Stimulated activated CD4-positive, alpha-beta T cell treated with anti-CD3 and anti-CD28 coated beads, TNF-alpha, amount 100 ng/mL, for 4 hours (primary cell): Measurements from ENCODE around the gene CACNA1G.

Experiments used
- DNase-seq, 3 experiments: peaks; one replicate each; pipeline ENCODE4 v3.0.0-alpha.2; 2020; ENCODE audit warnings: low read depth in 3 of 3

The CACNA1G gene

DNA sequence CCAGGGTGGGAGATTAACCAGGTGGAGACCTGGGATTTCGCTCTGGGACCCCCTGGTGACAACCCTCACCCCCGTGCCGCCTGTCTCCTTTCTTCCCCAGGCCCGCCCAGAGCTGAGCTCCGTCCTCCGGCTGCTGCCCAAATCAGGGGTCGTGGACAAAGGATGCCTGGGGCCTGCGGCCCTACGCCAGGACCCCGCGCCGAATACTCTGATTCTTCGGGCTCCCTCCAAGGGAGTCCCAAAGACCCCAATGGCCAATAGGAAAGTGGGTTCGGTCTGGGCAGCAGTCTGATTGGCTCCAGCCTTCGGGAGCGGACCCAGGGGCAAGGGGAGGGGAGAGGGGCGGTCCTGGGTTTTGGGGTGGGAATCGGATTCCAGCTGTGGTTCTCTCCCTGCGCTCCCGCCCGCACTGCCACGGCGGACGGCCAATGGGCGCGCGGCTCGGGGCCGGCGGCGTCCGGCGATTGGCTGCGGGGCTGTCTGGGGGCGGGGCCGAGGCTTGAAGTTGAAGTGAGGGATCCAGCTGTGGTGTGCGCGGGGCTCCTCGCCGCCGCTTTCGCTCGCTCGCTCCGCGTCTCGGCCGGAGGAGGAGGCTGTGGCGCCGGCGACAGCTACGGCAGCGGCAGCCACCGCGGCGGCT is at the start of gene CACNA1G:
TSS of gene CACNA1G (plus strand) at position 531 of the 640 bp plus-strand sequence. CDS start 745 bp downstream, outside the sequence.
- DNase-seq: peak; percentile 76 to 77 (median 76)

DNA sequence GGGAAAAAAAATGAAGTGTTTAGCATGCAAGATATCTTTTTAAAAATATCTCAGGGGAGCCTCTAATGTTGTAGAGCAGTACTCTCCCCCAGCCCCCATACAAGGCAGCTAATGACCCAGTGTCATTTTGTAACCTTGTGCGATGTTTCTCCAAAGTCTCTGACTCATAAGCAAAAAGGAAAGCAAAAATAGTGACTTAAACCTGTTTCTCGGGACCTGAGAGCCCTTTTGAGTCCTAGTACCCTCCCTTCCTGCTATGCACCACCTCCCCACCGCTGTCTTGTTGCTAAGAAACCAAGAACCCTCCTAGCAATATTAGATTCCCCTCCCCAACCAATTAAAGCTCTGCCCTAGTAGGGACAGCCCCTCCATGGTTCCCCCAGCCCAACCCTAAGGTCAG is 49.5 kb upstream of the CACNA1G start:
- DNase-seq: no peak

DNA sequence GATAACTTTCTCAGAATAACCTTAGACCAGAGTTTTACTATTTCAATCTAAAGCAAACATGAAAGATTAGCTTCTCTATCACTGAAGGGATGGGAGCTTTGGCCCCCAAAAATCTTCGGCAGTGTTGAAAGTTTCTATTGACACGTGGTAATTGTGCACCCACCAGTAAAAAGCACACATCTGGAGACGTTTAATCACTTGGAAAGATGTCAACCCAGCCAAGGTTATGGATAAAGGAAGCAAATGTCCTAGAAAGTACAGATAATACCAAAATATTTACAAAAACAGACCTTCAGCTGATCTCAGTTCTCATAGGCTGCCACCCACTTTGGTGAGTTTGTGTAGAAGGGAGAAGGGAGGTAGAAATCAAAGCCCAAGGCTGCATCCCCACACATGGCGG is 47.0 kb upstream of the CACNA1G start:
- no peak for DNase-seq

DNA sequence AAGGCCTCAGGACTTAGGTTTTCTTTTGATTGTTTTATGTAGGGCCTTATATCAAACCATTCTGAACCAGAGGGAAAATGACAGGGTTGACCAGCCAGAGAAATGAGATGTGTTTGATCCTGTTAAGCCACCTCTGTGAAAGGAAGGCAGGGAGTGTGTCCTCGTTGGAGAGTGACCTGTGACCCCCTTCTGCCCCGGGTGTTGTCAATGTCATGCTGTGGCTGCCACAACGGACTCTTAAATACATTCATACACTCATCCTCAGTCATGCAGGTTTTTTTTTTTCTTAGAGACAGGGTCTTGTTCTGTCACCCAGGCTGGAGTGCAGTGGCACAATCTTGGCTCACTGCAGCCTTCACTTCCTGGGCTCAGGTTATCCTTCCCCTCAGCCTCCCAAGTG is 46.1 kb upstream of the CACNA1G start:
- no peak for DNase-seq

DNA sequence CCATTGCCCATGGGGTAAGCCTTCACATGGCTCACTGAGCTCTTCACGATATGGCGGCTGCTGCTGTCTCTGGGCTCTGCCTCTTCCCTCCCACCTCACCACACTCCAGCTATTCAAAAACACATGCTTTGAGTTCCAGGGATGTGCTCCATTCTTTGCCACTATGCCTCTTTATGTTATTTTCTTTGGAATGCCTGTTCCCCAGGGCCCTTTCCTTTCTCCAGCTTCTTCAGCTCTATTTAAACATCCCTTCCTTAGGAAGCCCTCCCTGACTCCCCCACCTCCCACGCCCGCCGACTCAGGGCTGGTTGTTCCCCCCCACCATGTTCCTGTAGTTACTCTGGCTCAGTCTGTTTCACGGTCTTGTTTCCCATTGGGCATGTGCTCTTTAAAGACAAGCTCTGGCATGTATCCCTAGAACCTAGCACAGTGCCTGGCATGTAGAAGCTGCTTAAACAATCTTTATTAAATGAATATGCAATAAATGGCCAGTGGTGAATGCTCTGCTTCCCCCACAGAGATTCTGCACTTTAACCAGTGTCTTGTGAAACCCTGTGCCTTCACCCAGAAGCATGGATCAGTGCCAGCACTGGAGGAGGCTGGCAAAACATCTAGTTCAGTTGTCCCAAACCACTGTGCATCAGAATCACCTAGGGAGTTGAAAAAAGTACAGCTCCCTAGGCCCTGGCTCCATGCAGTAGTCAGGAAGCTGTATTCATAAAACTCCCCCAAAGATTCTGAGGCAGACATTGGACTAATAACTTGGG is 45.4 kb upstream of the CACNA1G start:
- DNase-seq: no peak

DNA sequence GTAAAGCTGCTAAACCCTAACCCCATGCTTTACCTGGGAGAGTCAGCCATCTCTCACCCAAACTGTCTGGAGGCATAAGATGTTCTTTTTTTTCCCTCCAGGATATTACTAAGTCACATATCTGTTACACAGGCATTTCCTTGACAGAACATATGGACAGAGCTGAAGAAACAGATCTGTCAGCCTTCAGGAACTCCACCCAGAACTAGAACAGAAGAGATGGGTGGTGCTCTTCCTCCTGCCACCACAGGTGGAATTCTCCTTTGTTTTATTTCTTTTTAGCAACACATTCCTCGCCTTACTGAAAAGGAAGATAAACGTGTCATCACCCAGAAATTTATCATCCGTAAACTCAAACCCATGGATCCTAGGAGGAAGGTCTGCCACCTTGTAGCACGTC is 43.5 kb upstream of the CACNA1G start:
- DNase-seq: no peak

DNA sequence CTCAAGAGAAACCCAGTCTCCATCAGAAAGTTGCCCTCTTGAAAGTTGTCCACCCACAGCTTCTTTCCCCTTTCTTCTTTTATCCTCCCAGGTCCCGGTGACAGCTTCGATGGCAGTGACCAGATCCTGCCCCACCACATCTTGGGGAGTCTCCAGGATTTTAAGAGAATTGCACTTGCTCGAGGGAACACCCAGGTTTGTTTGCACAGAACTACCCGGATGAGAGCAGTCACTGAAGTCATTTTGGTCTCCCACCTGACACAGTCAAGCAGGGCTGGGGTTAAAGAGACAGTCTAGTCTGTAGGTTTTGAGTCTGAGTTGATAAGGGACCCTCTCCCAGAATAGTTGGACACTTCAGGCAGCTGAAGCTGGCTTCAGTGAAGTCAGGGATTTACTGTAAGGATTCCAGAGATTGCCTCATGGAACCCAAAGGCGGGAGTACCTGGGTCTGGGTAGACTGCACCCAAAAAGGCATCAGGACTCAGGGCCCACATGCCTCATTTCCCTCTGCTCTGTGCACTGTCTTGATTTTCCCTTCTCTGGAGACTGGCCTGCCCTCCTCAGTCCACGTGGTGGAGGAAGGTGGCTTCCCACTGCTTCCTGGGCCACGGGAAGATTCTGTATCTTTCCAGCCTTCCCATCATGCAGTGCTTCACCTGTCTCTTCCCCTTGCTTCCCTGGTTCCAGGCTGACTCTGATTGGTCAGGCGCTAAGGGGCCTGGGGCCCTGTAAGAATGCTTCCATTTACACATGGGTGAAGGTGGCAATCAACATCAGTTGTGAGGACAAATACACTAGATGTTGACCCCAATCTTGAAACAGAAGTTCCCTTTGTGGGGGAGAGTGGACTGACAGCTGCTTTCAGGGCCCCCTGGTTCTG is 42.8 kb upstream of the CACNA1G start:
- no peak for DNase-seq

DNA sequence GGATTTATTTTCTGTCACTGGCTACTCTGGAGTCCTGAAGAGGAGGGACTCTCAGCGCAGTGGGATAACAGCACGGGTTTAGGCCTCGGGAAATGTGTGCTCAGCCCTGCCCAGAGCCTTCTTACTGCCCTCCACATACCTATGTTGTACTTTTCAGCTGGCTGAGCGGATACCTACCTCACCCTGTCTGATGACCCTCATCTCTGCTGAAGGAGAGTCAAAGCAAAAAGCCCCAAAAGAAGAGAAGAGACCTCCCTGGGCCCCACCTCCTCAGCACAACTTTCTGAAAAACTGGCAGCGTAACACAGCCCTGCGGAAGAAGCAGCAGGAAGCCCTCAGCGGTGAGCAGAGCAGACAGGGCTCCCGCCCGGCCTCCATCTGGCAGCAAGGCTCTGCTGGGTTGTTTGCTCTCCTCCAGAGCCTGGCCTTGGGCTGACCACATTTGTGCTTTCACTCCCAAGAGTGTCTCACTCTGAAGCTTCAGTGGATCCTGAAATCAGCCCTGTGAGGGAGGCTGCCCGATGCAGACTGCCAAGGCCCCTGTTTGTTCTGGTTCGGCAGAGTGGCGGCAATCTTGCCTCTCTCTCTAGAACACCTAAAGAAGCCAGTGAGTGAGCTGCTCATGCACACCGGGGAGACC is 42.0 kb upstream of the CACNA1G start:
- no peak for DNase-seq

DNA sequence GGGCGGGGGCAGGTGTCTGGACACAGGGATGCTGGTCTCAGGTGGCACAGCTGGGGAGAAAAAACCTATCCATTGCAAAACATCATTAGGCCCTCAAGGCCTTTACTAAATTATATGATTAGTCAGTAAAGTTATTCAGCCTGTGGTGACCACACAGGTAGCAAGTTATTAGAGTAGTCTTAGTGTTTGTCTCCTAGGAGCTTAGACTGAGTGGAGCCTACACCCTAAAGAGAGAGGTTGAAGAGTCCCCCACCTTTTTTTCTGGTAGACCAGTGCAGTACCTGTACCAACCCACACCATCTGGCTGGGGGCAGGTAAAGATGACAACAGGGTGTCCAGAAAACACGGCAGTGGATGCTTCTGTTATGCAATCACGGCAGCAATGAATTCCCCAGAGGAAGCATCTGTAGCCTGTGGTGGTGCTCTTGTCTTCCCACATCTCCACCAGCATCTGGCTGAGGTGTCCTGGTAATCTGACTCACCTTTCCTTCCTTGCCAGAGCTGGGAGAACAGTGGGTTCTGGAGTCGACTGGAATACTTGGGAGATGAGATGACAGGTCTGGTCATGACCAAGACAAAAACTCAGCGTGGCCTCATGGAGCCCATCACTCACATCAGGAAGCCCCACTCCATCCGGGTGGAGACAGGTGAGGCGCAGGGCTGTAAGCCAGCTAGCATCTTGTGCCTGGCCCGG is 41.2 kb upstream of the CACNA1G start:
- no peak for DNase-seq

DNA sequence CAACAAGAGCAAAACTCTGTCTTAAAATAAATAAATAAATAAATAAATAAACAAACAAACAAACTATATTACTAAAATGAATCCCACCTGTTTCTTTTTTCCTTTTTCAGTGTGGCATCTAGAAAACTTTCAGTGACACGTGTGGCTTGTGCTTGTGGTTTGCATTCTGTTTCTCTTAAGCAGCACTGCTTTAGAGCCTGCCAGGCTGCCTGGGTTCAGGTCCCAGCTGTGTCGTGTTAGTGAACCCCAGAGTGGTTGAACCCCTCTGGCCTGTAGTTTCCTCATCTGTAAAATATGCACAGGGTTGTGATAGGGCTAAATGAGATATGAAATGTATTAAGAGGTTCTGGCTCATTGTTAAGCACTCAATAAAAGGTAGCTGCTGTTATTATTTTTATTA is 40.0 kb upstream of the CACNA1G start:
- no peak for DNase-seq

DNA sequence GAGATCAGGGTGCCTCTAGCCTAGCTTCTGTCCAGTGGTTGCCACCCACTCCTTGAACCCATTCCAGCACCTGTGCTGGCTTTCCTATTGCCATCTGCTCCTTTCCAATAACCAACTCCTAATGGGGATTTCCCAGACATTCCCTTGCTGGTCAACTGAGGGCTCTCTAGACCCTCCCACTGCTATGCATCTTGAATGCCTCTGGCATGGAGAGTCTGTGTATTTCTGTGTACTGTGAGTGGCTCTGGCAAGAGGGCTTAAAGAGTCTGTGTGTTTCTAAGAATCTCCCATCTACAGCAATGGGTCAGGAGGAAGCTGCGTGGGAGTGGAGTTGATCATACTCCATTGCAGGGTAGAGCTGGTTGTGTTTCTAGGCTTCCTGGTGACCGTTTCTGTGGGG is 39.0 kb upstream of the CACNA1G start:
- no peak for DNase-seq

DNA sequence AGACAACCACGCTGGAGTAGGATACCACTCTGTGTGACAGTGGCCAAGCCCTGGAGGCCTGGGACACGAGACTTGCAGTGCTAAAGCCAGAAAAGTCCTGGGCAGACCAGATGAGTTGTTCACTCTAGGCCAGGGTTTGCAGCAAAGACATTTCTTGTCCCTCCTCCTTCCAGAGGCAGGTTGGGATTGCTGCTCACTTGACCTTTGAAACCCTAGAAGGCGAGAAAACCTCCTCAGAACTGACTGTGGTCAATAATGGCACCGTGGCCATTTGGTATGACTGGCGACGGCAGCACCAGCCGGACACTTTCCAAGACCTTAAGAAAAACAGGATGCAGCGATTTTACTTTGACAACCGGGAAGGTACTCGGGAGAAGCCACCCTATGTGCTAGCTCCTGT is 37.7 kb upstream of the CACNA1G start:
- DNase-seq: no peak

DNA sequence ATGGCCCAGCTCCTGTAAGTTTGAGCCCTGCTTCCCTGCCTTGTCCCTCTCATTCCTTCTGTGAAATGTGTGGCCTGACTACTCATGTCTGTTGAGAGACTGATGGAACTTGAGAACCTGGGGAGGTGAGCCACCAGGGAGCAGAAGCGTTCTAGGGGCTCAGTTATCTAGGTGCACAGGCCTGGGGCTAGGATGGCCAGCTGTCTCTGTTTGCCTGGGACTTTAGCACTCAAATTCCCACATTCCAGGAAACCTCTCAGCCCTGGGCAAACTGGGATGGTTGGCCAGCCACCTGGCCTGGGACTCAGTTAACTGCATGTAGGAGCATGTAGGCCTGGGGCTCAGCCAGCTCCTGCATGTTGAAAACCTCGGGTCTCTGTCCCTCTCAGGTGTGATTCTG is 37.3 kb upstream of the CACNA1G start:
- DNase-seq: no peak

DNA sequence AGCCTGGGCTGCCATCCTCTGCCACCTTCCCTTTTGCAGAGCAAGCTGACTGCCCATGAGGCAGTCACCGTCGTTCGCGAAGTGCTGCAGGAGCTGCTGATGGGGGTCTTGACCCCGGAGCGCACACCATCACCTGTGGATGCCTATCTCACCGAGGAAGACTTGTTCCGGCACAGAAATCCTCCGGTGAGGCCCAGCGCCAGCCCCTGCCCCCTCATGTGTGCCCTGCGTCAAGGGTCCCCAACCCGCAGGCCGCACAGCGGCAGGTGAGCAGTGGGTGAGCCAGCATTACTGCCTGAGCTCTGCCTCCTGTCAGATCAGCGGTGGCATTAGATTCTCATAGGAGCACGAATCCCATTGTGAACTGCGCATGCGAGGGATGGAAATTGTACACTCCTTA is 35.7 kb upstream of the CACNA1G start:
- DNase-seq: no peak

DNA sequence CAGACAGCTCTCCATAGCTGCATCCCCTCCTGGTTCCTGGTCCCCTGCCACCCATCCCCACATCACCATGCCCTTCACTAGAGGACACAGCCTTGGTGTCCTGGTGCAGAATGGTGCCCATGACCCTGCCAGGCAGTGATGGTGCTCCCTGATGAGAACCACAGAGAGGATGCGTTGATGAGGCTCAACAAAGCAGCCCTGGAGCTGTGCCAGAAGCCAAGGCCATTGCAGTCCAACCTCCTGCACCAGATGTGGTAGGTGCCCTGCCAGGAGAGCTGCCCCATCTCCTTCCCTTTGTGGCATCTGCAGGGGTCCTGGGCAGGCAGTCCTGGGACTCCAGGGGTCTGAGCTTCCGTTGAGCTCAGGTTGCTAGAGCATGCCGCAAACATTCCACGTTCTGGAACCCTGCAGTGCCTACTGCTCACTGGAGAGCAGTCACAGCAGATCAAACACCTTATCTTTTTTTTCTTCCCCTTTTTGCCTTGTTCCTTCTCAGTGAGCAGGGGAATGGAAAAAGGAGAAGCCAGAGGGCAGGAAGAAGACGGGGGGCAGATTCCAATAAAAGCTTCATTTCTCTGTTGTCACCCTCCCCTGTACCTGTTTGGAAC is 33.3 kb upstream of the CACNA1G start:
- no peak for DNase-seq

DNA sequence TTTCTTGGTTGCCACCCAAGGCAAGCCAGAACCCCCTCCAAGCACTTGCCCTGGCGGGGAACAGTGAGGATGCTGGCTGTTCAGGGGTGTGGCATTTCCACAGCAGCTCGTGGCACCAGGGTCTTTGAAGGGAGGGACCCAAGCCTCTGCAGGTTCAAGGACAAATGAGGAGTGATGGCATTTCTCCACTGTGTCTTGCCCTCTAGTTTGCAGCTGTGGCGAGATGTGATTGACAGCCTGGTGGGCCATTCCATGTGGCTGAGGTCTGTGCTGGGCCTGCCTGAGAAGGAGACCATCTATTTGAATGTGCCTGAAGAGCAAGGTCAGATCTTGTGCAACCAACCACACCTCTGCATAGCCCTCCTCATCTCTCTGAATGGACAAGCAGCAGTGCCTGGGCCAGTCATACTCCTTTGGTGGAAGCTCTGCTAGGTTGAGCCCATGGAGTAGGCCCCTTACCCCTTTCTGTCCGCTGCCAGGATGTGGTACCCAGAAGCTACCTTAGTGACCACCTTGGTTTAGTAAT is 32.5 kb upstream of the CACNA1G start:
- DNase-seq: no peak

DNA sequence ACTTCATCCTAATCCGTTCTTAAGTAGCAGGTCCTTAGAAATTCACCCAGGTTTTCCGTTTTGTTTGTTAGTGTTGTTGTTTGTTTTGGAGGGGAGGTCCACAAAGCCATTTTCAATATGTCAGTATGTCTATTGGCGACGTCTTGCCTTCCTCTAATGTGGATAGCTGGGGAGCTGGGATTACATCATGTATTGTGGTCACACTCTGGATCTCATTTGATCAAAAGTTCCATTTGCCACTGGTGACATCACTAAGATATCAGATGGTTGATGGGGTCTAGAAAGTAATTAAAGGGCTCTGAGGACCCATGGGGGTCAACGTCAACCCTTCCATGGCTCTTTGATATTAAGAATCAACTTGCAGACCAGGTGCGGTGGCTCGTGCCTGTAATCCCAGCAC is 30.7 kb upstream of the CACNA1G start:
- no peak for DNase-seq

DNA sequence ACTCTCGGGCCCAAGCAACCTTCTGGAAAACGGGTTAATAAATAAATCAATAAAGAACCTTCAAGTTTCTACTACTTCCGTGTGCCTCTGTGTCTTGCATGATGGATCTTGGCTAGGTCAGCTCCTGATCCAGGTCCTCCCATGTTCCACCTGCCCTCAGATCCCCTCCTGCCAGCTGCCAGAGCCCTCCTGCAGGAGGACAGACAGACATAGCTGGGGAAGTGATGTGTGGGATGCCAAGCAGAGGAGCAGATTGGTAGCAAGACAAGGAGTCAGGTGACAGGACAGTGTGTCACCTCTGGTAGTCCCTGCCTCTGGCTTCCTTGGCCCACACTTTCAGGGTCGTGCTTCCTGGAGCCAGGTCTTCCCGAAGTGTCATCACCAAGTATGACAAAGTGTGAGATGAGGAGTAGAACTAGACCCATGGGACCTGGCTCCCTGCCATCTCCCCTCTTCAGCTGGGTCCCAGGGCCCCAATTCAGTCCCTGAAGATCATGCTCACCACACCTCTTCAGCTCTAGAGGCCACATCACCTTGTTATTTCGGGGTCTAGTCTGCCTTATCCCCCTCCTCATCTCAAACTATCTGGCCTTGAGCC is 29.0 kb upstream of the CACNA1G start:
- DNase-seq: no peak

DNA sequence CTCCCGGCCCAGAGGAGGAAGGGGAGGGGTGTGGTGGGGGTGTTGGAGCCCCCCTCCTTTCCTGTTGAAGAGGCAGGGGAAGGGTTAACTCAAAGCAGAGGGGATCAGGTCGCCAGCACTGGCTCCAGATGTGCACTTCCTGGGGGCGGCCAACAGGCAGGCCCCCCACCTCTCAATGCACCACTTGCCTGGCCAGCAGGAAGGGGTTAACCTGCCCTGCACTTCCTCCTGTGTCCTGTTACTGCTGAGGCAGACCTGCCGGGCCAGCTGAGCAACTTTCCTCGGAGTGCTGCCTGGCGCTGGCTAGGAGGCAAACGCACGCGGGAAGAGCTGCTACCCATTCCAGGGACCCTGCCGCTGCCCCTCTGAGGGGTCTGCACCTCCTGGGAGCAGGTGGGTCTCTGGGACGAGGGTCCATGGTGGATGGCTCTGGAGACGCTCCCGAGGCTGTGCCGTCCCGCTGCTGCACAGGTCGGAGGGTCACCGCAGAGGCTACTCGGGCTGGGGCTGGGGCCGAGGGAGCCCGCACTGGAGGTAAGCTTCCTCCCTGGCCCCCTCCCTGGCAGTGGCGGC is 28.0 kb upstream of the CACNA1G start, which contains the start of gene EPN3:
TSS of gene EPN3 (plus strand) at position 284 of the 573 bp plus-strand sequence. CDS start 3,822 bp downstream, outside the sequence.
- DNase-seq: no peak

DNA sequence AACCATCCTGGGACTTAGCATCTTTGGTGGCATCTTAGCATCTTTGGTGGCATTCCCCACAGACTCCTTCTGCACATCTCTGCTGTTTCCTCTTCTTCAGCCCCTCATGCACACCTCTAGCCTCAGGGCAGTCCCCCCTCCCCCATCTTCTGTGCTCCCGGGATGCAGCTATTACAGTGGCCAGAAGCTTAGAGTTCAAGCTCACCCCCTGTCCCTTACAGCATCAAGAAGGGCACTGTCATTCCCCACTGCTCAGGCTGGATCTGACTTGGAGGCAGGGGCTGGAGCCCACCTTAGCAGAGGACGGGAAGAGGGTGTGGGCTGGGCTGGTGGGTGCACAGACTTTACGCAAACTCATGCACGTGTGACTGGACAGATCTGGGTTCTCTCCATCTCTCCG is 27.3 kb upstream of the CACNA1G start:
- DNase-seq: no peak
